ENCODE measurements around the gene PTPN1.

GRCh38 chr20:50567860-50568548 lies 57.8 kb downstream of the PTPN1 start:
- TF ChIP-seq, protein P1, sequence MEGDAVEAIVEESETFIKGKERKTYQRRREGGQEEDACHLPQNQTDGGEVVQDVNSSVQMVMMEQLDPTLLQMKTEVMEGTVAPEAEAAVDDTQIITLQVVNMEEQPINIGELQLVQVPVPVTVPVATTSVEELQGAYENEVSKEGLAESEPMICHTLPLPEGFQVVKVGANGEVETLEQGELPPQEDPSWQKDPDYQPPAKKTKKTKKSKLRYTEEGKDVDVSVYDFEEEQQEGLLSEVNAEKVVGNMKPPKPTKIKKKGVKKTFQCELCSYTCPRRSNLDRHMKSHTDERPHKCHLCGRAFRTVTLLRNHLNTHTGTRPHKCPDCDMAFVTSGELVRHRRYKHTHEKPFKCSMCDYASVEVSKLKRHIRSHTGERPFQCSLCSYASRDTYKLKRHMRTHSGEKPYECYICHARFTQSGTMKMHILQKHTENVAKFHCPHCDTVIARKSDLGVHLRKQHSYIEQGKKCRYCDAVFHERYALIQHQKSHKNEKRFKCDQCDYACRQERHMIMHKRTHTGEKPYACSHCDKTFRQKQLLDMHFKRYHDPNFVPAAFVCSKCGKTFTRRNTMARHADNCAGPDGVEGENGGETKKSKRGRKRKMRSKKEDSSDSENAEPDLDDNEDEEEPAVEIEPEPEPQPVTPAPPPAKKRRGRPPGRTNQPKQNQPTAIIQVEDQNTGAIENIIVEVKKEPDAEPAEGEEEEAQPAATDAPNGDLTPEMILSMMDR (IDR thresholded peaks at IDR 0.05) = no peak
- TF ChIP-seq EZH2phosphoT487 (IDR thresholded peaks at IDR 0.05) (no peak), EZH2 (IDR thresholded peaks at IDR 0.05) (no peak)

Measured in neural progenitor cell (in vitro differentiated cells).